Natural killer cell (primary cell): Measurements from ENCODE around the gene EOLA1. TPM values are rescaled to one million over a fixed set of nuclear protein-coding genes. Genes with fewer than 3 reads are reported as not detected.

Source experiments
- ATAC-seq, 3 donors: fragments of 150-1000 bp in 2 of 3; fragments of 200-7000 bp in 1 of 3; cut with Tn5 transposase; 1 replicate in 1 of 3; 2 replicates in 2 of 3; pipeline ENCODE4 v1.10.0; 2021; ENCODE audit warnings: mild to moderate bottlenecking in 2 of 3, moderate library complexity in 2 of 3
- DNase-seq, 2 donors: peaks; one replicate each; pipeline versions ENCODE4 v3.0.0 to v3.0.0-alpha.2; 2013 to 2021; ENCODE audit warnings: mixed read lengths in 1 of 2
- H3K27ac ChIP-seq: one replicate; pipeline ENCODE4 v1.5.1; 2013; ENCODE audit warnings: mild to moderate bottlenecking, low read length
- H3K27me3 ChIP-seq: one replicate; pipeline ENCODE4 v1.6.1; 2013; ENCODE audit warnings: low read length; ENCODE audit not compliant: control insufficient read depth, insufficient read depth
- H3K36me3 ChIP-seq: one replicate; pipeline ENCODE4 v1.6.1; 2013; ENCODE audit warnings: low read length; ENCODE audit not compliant: control insufficient read depth, insufficient read depth
- H3K4me1 ChIP-seq: one replicate; pipeline ENCODE4 v1.6.1; 2013; ENCODE audit warnings: low read length; ENCODE audit not compliant: control insufficient read depth, insufficient read depth
- H3K4me3 ChIP-seq: one replicate; pipeline ENCODE4 v1.5.1; 2013; ENCODE audit warnings: low read length
- H3K9me3 ChIP-seq: one replicate; pipeline ENCODE4 v1.6.1; 2013; ENCODE audit warnings: low read length; ENCODE audit not compliant: control insufficient read depth, insufficient read depth
- H3K27ac Mint-ChIP-seq, 2 donors: one replicate each; pipeline ENCODE4 v1.8.0; 2022; ENCODE audit warnings: mild to moderate bottlenecking in 2 of 2, mixed read lengths in 2 of 2, moderate library complexity in 1 of 2
- H3K27me3 Mint-ChIP-seq, 2 donors: one replicate each; pipeline ENCODE4 v1.8.0; 2022; ENCODE audit warnings: low read depth in 2 of 2, mixed read lengths in 2 of 2
- H3K36me3 Mint-ChIP-seq: one replicate; pipeline ENCODE4 v1.8.0; 2022; ENCODE audit warnings: mixed read lengths
- H3K4me1 Mint-ChIP-seq, 2 donors: one replicate each; pipeline ENCODE4 v1.8.0; 2022; ENCODE audit warnings: mixed read lengths in 2 of 2
- H3K4me3 Mint-ChIP-seq: one replicate; pipeline ENCODE4 v1.8.0; 2022; ENCODE audit warnings: mild to moderate bottlenecking, moderate library complexity, mixed read lengths
- H3K9me3 Mint-ChIP-seq, 2 donors: one replicate each; pipeline ENCODE4 v1.8.0; 2022; ENCODE audit warnings: mixed read lengths in 2 of 2
- CTCF ChIP-seq: fragments of 200-600 bp; IDR thresholded peaks from one replicate; pipeline ENCODE4 v1.8.0; 2022; ENCODE audit warnings: antibody characterized with exemption
- WGBS: methylation state at CpG from one replicate; pipeline ENCODE4 v1.1.7; 2013; ENCODE audit warnings: missing lambda C conversion rate; ENCODE audit not compliant: insufficient coverage; 5-methylcytosine and 5-hydroxymethylcytosine counted together
- intact Hi-C: fragments of 100-400 bp; cut with micrococcal nuclease; formaldehyde crosslinking; loops from one replicate; pipeline ENCODE4 v1.14.2; 2022
- total RNA-seq, 4 donors: library from RNA; stranded (reverse); fragments of 120-200 nt in 1 of 4; gene quantifications; one replicate each; pipeline versions ENCODE4 v1.2.3 to v1.2.4, GENCODE V29; 2013 to 2022

Gene EOLA1
- total RNA-seq, 3 donors from 2014 or later (not counting 1 experiment from before 2014, with no cell fraction given): 26.4 to 37.6 (median 36.7) TPM

GRCh38 chrX:149515954-149516602, 24.7 kb upstream of the EOLA1 start:
- Histone ChIP-seq H3K27ac (no peak overlapping the region), H3K9me3 (no peaks in the 10 kb centered on the region), H3K4me1 (peaks cover 45% of the 10 kb centered on the region), H3K36me3 (no peaks in the 10 kb centered on the region), H3K27me3 (no peaks in the 10 kb centered on the region), H3K4me3 (no peak overlapping the region)
- Mint-ChIP-seq H3K9me3 (no peaks in the 10 kb centered on the region), H3K27me3 (no peaks in the 10 kb centered on the region), H3K4me1 (peaks cover 58 to 68% of the 10 kb centered on the region in 2 donors), H3K4me3 (peak overlapping the region; percentile 57), H3K36me3 (no peaks in the 10 kb centered on the region), H3K27ac (peak overlapping the region; percentile 85 to 88)
- ATAC-seq: no peak
- no peak for DNase-seq
- intact Hi-C loops: loop anchor here (10.0 kb wide), 1 partner anchor 1601 kb away; the partner anchor contains the start of gene FMR1
- WGBS: 36% methylated on average over 3 of the region's 4 CpGs
- no peak for TF ChIP-seq CTCF

- Histone ChIP-seq H3K27me3 (no peaks in the 10 kb centered on the region), H3K4me1 (peaks cover 49% of the 10 kb centered on the region), H3K36me3 (no peaks in the 10 kb centered on the region), H3K4me3 (no peak overlapping the region), H3K9me3 (no peaks in the 10 kb centered on the region), H3K27ac (no peak overlapping the region)
- intact Hi-C loops: loop anchor here (10.0 kb wide), 1 partner anchor 1602 kb away; the partner anchor contains the start of gene FMR1
- 40% methylated on average over 1 of the region's 2 CpGs for WGBS
- Mint-ChIP-seq H3K9me3 (no peaks in the 10 kb centered on the region), H3K36me3 (no peaks in the 10 kb centered on the region), H3K4me3 (no peak overlapping the region), H3K27ac (peak overlapping the region; percentile 85 to 88), H3K4me1 (peaks cover 64 to 74% of the 10 kb centered on the region in 2 donors), H3K27me3 (no peaks in the 10 kb centered on the region)
- ATAC-seq: no peak
- no peak for TF ChIP-seq CTCF
- DNase-seq: no peak
Measured at GRCh38 chrX:149516604-149517003, 24.2 kb upstream of the EOLA1 start.

- WGBS: 100% methylated on average over 1 of the region's 1 CpG
- no peak overlapping the region for H3K27ac ChIP-seq
- H3K27ac Mint-ChIP-seq: no peak overlapping the region
- DNase-seq: no peak
- H3K9me3 ChIP-seq: no peaks in the 10 kb centered on the region
- H3K4me1 ChIP-seq: peaks cover 50% of the 10 kb centered on the region
- peaks cover 66 to 77% of the 10 kb centered on the region in 2 donors for H3K4me1 Mint-ChIP-seq
- H3K4me3 ChIP-seq: no peak overlapping the region
- no peaks in the 10 kb centered on the region for H3K27me3 Mint-ChIP-seq
- H3K36me3 ChIP-seq: no peaks in the 10 kb centered on the region
- no peaks in the 10 kb centered on the region for H3K27me3 ChIP-seq
- no peak for TF ChIP-seq CTCF
- H3K9me3 Mint-ChIP-seq: no peaks in the 10 kb centered on the region
- H3K4me3 Mint-ChIP-seq: no peak overlapping the region
- intact Hi-C loops: loop anchor here (10.0 kb wide), 1 partner anchor 1603 kb away; the partner anchor contains the start of gene FMR1
- ATAC-seq: no peak
- no peaks in the 10 kb centered on the region for H3K36me3 Mint-ChIP-seq
Measured at GRCh38 chrX:149517308-149517707, 23.5 kb upstream of the EOLA1 start.
